NCI-H128 (cell line): ENCODE measurements around the gene TIGIT.

ENCODE experiments used
- DNase-seq: peaks from one replicate; lab custom pipeline; 2025; ENCODE audit not compliant: unreplicated experiment; lab: John Stamatoyannopoulos, UW

Gene TIGIT

DNA sequence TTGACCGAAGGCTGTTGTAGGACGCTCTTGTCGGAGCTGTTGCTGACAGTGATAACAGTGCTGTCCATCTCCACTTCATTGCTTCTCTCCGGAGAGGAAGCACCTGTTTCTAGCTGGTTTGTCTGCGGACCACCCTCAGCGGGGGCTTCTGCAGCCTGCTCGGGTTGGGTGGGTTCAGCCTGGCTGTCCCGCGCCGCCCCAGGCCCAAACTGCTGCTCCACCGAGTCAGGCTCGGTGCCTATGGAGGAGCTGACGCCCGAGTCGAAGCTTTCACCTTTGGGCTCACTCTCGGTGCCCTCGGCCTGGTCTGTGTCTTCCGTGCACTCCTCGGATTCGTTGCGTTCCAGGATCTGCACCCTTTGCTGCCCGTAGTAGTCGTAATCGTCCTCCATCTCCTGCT lies 56.9 kb downstream of the TIGIT start:
- no peak for DNase-seq

GRCh38 chr3:114351123-114351821 lies 57.4 kb downstream of the TIGIT start:
- no peak for DNase-seq

DNA sequence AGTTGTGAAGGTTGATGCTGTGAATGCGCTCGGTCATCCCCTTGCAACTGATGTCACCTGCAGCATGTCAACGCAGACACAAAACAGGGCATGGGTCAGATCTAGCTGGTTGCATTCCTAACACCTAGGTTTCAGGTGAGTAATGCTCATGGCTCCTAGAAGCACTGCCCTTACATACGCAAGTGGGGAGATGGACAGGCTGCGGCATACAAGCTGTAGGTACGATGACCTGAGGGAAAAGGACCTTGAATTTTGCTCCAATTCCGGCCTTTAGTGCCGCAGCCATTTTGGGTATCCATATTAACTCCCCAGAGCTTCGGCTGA lies 58.0 kb downstream of the TIGIT start:
- no peak for DNase-seq

DNA sequence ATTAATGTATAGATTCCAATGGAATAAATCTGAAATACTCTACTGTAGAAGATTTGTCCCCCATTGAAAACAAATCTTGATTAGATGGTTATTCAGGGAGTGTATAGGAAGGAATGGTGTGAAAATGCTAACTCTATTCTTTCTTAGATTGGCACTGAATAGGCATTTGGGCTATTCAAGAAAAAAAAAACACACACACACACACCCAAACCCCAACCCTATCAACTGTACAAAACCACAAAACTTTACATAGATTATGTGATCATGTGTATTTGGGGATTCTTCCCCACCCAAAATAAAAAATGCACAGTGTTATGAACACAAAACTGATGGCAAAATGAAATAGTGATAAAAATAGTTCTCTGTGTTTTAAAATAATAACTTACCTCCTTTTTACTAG lies 61.8 kb downstream of the TIGIT start:
- DNase-seq, result no peak

- DNase-seq, result no peak
These were observed 62.2 kb downstream of the TIGIT start for GRCh38 chr3:114356066-114356465.

DNA sequence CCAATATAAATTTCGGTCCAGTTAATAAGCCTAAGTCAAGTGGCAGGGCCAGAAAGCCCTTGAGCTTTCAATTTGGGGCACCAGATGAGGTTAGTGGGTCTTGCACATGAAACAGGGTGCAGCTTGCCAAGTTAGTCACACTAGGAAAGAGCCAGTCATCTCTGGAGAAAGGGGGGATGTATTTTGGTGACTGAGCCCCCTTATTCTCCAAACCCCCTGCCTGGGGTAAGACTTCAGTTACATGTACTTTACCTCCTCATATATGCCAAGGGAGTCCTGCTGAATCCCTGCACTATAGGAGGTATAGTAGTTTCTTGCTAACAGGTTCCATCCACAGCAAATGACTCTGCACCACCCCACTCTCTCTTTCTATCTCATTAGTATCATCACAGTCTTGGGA lies 62.7 kb downstream of the TIGIT start:
- no peak for DNase-seq
